NCI-H82 treated with DMSO at 0.1 percent for 48 hours (cell line): Measurements from ENCODE around the gene RGS5.
"Not testable (repeated sequence)": the region's sequence is repeated elsewhere in the genome, so short reads cannot be mapped to it uniquely, and the experiment has no call there.

Experiments
- DNase-seq: peaks from one replicate; lab custom pipeline; 2025; ENCODE audit not compliant: unreplicated experiment; lab: John Stamatoyannopoulos, UW

RGS5 gene, protein sequence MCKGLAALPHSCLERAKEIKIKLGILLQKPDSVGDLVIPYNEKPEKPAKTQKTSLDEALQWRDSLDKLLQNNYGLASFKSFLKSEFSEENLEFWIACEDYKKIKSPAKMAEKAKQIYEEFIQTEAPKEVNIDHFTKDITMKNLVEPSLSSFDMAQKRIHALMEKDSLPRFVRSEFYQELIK

DNA sequence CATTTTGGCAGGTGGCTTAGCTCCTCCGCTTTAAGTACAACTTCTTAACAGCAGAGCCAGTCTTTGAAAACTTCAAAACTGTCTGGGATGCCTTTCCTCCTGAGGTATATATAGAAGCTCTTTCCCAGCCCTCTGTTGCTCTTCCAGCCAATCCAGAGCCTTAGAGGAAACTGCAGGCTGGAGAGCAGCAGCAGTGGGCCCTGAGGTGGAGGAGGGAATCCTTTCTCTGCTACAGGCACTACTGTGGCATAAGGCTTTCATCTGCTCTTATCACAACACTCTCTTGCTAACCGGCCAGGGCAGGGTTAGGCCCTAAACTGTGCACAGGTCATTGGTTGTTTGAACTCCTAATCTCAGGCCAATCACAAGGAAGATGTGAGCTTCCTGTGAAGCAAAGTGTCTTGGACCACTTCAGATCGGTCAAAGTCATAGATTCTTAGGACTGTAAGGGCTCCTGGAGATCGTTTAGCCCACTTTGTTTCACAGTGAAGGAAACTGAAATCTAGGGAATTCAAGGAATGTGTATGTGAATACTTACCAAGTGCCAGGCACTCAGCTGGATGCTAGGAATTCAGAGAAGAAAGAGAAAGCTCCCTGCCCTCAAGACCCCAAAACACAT, at the start of gene RGS5:
Gene RGS5 (minus strand): TSS at position 84 of the 619 bp plus-strand sequence. CDS start 81 bp downstream, at position 3.
- peak; percentile 52 for DNase-seq

DNA sequence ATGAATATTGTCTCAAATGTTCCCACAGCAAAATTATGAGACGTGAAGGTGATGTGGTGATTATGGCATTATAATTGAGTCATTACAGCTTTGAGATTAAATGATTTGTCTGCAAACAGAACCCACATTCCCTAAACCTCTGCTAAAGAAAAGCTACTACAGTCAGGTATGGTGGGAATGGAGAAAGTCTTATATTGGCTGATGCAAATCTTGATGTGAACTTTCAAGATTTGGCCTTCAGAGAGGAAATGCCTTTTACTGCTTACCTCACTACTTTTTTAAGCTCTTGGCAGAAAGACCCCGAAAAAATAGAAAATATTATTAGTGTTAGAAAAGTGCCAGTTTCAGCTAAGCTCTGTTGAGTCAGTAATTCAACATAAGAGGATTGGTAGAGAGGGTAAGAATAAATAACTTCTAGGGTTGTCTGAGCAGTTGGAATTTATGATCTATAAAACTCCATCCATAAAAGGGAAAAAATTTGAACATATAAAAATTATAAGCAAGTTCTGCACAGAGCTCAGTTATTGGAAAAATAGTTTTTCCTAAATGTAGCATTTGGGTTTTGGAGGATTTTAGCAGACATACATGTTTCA, 47.8 kb upstream of the RGS5 start:
- no peak for DNase-seq

DNA sequence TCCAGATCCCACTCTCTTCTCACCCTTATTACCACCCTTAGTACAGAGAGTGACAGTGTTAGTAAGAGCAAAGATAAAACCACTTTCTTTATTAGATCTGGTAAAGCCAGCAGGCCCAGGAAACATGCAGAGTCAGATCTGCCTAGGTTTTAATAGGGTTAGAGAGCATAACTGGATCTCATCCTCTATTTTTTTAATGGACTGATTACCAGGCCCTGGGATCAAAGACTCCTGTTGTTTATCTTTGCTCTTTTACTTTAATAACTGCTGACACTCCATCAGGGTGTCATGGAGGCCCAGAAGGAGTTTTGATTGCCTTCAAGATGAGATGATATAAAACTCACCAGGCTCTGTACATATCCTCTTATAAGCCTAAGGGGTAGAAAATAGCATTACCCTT, 45.3 kb upstream of the RGS5 start:
- DNase-seq, result peak; percentile 100

DNA sequence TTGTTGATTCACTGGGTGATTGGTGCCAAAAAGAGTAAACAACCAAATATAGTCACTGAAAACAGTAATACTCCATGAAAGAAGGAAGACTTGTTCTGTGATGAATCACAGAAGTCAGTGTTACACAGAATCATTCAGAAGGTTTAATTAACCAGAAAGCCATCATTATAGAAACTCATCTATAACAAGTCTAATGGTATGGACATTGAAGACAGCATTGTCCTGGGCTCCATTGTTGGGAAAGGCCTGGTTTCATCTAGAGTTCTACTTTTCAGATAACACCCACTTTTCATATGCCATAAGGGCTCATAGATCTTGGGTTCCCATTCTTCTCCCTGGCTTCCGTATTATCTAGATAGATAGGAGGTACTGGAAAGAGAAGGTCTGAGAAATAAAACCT, 41.9 kb upstream of the RGS5 start:
- DNase-seq, result not testable (repeated sequence)

DNA sequence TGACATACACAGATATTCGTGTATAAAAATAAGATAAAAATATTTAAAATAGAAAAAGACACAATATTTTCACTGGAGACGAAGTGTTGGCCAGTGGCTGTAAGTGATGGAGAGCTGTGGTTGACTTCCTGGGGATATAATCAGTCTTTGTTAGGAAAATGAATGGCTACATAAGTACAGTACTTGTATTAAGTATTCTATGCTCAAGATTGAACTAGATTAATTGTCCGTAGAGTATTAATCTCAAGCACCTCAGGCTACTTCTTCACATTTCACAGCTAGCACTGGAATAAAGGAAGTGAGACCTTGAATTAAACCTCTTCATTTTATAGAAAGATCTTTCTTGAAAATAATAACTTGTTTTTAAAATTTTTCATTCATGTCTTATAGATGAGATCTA, 39.0 kb upstream of the RGS5 start:
- no peak for DNase-seq

- DNase-seq, result no peak
Observed at GRCh38 chr1:163240705-163241104, 38.0 kb upstream of the RGS5 start.

GRCh38 chr1:163233643-163234042, 30.9 kb upstream of the RGS5 start:
- peak; percentile 67 for DNase-seq

DNA sequence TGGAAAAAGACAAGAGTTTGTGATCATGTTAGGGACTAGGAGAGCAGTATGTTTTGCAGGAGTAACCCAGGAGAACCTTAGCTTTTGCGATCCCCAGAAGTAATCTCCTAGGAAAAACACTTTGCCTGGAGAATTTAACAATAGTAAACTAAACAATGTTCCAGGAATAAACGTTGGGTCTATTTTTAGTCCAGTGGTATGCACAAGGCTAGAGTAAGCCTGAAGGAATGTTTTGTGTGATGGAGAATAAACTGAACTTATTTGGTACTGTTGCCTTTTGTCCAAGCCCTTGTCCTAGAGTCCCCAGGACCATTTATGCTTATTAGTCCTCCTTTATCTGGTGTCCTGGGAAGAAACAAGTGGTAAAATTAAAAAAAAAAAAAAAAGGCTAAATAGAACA, 28.7 kb upstream of the RGS5 start:
- no peak for DNase-seq

DNA sequence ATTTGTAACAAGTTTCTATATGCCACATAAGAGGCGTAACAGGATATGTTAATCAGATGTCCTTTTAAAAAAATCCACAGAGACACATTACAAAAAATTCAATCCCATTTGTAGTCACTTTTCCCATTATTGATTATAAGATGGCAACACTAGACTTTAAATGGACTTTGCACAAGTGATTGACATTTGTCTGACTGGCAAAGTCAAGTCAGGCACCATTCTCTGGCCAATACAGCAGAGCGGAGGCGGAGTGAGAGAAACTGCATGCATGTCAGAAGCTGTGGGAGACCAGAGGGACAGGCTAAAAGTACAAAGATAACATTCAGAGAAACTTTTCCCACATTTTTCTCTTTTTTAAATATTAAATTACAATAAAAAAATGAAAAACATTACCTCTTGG, 28.1 kb upstream of the RGS5 start:
- DNase-seq, result no peak

GRCh38 chr1:163228271-163228670, 25.6 kb upstream of the RGS5 start:
- DNase-seq, result not testable (repeated sequence)

- no peak for DNase-seq
Observed at GRCh38 chr1:163227126-163227525, 24.4 kb upstream of the RGS5 start.

- no peak for DNase-seq
Observed at GRCh38 chr1:163213626-163214025, 10.9 kb upstream of the RGS5 start.

DNA sequence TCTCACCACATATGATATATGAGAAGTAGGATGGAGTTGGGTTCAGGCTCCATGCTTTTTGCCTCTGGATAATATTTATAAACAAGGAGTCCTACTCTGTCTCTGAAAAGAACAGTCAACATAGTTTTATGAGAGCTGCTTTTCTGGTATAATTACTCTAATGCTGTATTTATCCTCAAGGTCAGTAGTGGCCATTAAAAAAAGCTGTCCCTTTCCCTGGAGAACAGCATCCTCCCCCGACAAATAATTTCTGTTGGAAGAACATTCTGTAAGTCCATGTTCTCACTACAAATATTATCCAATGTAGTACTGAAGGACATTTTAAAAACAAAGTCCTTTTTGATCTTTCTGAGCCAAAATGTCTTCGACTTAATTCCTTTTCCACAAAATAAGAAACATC, 9.0 kb upstream of the RGS5 start:
- no peak for DNase-seq

GRCh38 chr1:163205513-163205912, 2.8 kb upstream of the RGS5 start:
- DNase-seq, result no peak

DNA sequence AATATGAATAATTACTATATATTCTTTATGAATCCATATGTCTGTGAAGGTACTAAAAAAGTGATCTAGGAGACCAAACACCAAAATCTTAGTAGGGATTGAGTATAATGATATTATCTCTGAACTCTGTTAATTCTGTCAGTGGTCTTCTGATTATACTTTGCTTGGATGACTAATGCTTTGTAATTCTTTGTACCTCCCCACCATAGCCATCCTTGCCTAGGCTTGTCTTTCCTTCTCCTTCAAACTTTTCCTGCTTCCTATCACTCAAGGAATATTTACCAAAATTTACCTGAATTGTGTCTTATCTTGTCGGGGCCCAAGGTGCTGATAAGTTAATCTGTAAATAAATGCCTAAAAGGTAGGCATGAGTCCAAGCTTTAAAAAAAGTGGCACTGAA, 845 bp upstream of the RGS5 start:
- DNase-seq, result no peak

GRCh38 chr1:163201906-163202305, 810 bp downstream of the RGS5 start:
- peak; percentile 50 for DNase-seq

DNA sequence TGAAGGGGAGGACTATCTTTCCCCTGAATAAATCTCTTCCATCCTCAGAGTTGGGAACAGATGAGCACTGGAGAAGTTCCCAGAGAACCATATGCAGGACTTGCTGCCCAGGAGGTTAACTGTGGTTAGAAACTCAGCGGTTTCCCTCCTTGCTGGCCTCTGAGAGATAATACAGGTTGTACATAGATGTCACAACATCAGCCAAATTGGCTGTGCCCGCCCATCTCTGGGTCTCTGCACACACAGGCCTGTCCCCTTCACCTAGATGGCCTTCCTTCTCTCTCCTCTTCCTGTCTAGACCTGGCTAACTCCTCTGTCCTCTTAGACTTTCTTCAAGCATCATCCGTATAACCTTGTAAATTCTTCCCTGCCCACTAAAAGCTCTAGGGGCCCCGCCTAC, 5.7 kb downstream of the RGS5 start:
- DNase-seq, result no peak

GRCh38 chr1:163196449-163196787, 6.3 kb downstream of the RGS5 start:
- no peak for DNase-seq

DNA sequence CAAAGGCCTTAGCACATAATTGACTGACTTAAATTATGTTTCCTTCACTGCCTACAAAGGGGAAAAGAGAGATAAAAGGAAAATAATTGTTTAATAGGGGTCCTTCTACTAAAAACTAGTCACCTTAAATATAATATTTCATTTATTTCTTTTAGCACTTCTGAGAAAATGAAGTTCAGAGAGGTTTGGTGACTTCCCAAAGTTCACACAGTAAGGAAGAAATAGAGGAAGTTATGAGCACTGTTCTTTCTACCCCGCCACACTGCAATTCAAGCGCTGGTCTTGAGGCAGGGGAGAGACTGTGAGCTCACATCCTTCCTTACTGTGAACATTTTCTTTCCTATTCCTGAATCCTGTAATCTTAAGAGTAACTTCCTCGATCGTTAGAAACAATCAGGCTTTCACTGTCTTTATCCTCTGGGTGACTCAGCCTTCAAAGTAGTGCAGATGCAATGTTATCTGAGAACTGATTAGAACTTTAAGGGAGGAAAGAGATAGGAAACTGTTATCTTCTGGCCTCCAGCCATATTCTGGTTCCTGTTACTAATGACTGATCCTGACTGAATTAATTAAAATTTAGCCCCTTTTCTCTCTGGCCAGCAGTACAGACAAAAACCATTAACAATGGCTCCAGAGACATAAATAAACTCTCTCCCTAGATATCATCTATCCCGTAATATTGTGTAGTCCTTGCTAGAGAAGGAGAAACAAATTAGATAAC, 6.8 kb downstream of the RGS5 start:
- DNase-seq, result no peak

- no peak for DNase-seq
Observed at GRCh38 chr1:163191301-163191700, 11.4 kb downstream of the RGS5 start.

- DNase-seq, result no peak
Observed at GRCh38 chr1:163188947-163189346, 13.8 kb downstream of the RGS5 start.

GRCh38 chr1:163187849-163188248, 14.9 kb downstream of the RGS5 start:
- DNase-seq, result no peak
